Activated naive CD4-positive, alpha-beta T cell treated with anti-CD3 and anti-CD28 coated beads, Interleukin-2, amount 50 U/mL, for 72 hours (primary cell): ENCODE results near the gene OVCH2. TPM values are rescaled to one million over a fixed set of nuclear protein-coding genes. Genes with fewer than 3 reads are reported as not detected.
"Not testable (repeated sequence)": the region's sequence is repeated elsewhere in the genome, so short reads cannot be mapped to it uniquely, and the experiment has no call there.

ENCODE experiments used
- ATAC-seq, 2 donors: fragments of 150-1000 bp; cut with Tn5 transposase; 2 replicates each; pipeline ENCODE4 v1.10.0; 2021; ENCODE audit warnings: mild to moderate bottlenecking in 2 of 2, moderate library complexity in 2 of 2
- DNase-seq, 2 donors: peaks; one replicate each; pipeline ENCODE4 v3.0.0; 2021 to 2022; ENCODE audit warnings: low spot score in 2 of 2
- H3K27ac Mint-ChIP-seq, 2 donors: one replicate each; pipeline ENCODE4 v1.8.0; 2022; ENCODE audit warnings: mild to moderate bottlenecking in 2 of 2, mixed read lengths in 2 of 2
- H3K36me3 Mint-ChIP-seq, 2 donors: one replicate each; pipeline ENCODE4 v1.8.0; 2022; ENCODE audit warnings: mixed read lengths in 2 of 2
- H3K9me3 Mint-ChIP-seq, 2 donors: one replicate each; pipeline ENCODE4 v1.8.0; 2022; ENCODE audit warnings: mixed read lengths in 2 of 2
- total RNA-seq, 2 donors: library from RNA; stranded (reverse); gene quantifications; one replicate each; pipeline ENCODE4 v1.2.3, GENCODE V29; 2022

OVCH2 gene
- total RNA-seq: not detected

GRCh38 chr11:7706377-7706776 is at the start of gene OVCH2:
Gene OVCH2, minus strand, starts transcription at chr11:7706477. Its CDS starts 83 bp downstream, at chr11:7706394.
- no peak for DNase-seq
- ATAC-seq: no peak
- Mint-ChIP-seq H3K36me3 (no peaks in the 10 kb centered on the region), H3K9me3 (no peaks in the 10 kb centered on the region), H3K27ac (no peak within 1 kb of the TSS)

- DNase-seq (no peak), ATAC-seq (no peak)
- no peaks in the 10 kb centered on the region for H3K36me3 Mint-ChIP-seq
- no peaks in the 10 kb centered on the region for H3K9me3 Mint-ChIP-seq
- no peak overlapping the region for H3K27ac Mint-ChIP-seq
Measured at GRCh38 chr11:7749456-7749855, 43.2 kb upstream of the OVCH2 start.

- H3K27ac Mint-ChIP-seq, H3K36me3 Mint-ChIP-seq, DNase-seq, H3K9me3 Mint-ChIP-seq, ATAC-seq: not testable (repeated sequence)
Measured at GRCh38 chr11:7734767-7735166, 28.5 kb upstream of the OVCH2 start.

GRCh38 chr11:7714786-7715185 is 8.5 kb upstream of the OVCH2 start:
- DNase-seq (no peak), ATAC-seq (no peak)
- Mint-ChIP-seq H3K36me3 (peaks cover 0 to 9% of the 10 kb centered on the region in 2 donors), H3K27ac (no peak overlapping the region), H3K9me3 (peaks cover 3 to 11% of the 10 kb centered on the region in 2 donors)

- Mint-ChIP-seq H3K27ac (no peak overlapping the region), H3K36me3 (no peaks in the 10 kb centered on the region), H3K9me3 (no peaks in the 10 kb centered on the region)
- ATAC-seq: no peak
- DNase-seq: no peak
Measured at GRCh38 chr11:7703740-7704139, 2.5 kb downstream of the OVCH2 start.

GRCh38 chr11:7696424-7696823 is 9.9 kb downstream of the OVCH2 start:
- peak; percentile 20 to 76 for ATAC-seq

GRCh38 chr11:7694235-7694634 is 12.0 kb downstream of the OVCH2 start:
- DNase-seq: no peak

More at GRCh38 chr11:7696424-7696823, 9.9 kb downstream of the OVCH2 start:
- H3K27ac Mint-ChIP-seq: no peak overlapping the region
- no peaks in the 10 kb centered on the region for H3K36me3 Mint-ChIP-seq
- H3K9me3 Mint-ChIP-seq: no peaks in the 10 kb centered on the region
- DNase-seq: no peak

GRCh38 chr11:7692426-7692825 is 13.9 kb downstream of the OVCH2 start:
- Mint-ChIP-seq H3K9me3 (no peaks in the 10 kb centered on the region), H3K36me3 (no peaks in the 10 kb centered on the region), H3K27ac (no peak overlapping the region)
- DNase-seq (no peak), ATAC-seq (no peak)

More at GRCh38 chr11:7694235-7694634, 12.0 kb downstream of the OVCH2 start:
- Mint-ChIP-seq H3K36me3 (no peaks in the 10 kb centered on the region), H3K9me3 (no peaks in the 10 kb centered on the region), H3K27ac (no peak overlapping the region)
- ATAC-seq: no peak

DNA sequence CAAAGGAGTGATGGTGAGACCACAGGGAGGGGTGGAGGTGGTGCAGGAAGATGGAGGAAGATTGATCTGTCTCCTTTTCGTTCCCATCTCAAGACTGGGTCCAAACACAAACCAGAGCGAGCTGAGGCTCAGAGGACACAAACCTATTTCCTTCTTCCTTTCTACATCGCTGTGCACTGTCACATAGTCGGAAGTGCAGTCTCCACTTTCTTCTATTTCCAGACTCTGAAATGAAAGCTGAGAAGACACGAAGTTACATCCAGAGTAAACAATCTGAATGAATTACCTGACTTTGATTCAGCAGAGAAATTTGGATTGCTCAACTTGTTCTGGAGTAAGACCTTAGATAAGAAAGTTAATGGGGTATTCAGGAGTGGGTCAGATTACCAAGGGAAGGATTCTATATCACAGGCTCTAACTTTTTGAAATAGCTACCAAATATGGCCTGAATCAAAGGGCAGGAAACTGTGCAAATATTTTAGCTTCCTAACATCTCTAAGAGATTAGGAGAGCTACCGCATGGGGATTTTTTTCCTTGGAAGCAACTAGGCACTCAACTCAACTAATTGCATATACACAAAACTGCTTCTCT is 14.4 kb downstream of the OVCH2 start:
- ATAC-seq: no peak
- DNase-seq: no peak
- Mint-ChIP-seq H3K36me3 (no peaks in the 10 kb centered on the region), H3K27ac (no peak overlapping the region), H3K9me3 (no peaks in the 10 kb centered on the region)

DNA sequence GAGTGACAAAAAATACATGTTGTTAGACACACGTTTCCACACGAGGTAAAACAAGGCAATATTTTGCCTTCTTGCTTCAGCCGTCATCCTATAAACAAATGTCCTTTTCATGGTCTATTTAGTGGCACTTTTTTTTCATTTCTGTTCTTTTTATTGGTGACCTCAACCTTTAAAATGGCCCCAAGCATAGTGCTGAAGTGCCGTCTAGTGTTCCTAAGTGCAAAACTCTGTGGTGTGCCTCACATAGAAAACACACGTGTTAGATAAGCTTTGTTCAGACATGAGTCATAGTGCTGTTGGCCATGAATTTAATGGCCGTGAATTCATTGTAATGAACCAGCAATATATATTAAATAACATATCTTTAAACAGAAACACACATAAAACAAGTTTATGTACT is 15.6 kb downstream of the OVCH2 start:
- Mint-ChIP-seq H3K36me3 (no peaks in the 10 kb centered on the region), H3K9me3 (no peaks in the 10 kb centered on the region), H3K27ac (no peak overlapping the region)
- DNase-seq (no peak), ATAC-seq (no peak)

DNA sequence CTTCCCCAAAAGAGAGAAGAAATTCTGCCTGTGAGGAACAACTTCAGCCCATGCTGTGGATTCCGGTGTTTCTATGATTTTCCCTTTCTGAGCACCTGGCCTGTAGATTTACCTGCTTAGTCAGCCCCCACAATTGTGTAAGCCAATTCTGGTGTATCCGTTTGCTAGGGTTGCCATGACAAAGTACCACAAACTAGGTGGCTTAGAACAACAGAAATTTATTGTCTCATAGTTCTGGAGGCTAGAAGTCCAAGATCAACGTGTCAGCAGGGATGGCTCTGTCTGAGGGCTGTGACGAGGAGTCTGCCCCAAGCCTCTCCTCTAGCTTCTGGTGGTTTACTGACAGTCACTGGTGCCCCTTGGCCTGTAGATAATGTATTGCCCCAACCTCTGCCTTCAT is 17.0 kb downstream of the OVCH2 start:
- DNase-seq (no peak), ATAC-seq (no peak)
- H3K27ac Mint-ChIP-seq: no peak overlapping the region
- no peaks in the 10 kb centered on the region for H3K9me3 Mint-ChIP-seq
- no peaks in the 10 kb centered on the region for H3K36me3 Mint-ChIP-seq

DNA sequence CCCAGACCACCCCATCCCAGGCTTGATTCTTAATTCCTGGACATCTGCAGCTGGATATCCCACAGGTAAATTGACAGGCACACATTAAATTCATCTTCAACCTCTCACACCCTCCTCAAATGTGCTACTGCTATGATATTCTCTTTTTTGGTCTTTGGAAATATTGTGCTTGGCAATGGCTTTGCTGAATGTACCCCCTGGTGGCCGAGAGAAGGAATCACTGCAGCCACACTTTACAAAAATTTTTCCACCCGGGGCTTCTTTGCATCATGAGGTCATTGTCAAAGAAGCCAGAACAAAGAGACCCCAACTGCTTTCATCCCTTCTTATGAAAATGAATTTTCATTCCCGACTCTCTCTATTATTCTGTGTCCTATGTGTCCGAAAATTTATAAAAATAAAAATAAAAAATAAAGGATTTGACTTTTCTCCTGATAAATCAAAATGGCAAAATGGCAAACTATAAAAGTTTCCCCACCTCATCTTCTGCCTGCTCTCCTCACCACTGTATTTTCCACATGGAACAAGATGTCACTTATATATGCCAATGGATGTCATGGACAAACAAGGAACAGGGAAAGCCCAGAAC is 17.9 kb downstream of the OVCH2 start:
- no peaks in the 10 kb centered on the region for H3K9me3 Mint-ChIP-seq
- H3K36me3 Mint-ChIP-seq: no peaks in the 10 kb centered on the region
- DNase-seq: no peak
- ATAC-seq: peak in 1 of 2 donors; percentile 62
- no peak overlapping the region for H3K27ac Mint-ChIP-seq

- DNase-seq: no peak
- H3K9me3 Mint-ChIP-seq: no peaks in the 10 kb centered on the region
- no peak overlapping the region for H3K27ac Mint-ChIP-seq
- no peaks in the 10 kb centered on the region for H3K36me3 Mint-ChIP-seq
- no peak for ATAC-seq
Measured at GRCh38 chr11:7687386-7687785, 18.9 kb downstream of the OVCH2 start.

- DNase-seq (no peak), ATAC-seq (no peak)
- no peak overlapping the region for H3K27ac Mint-ChIP-seq
- no peaks in the 10 kb centered on the region for H3K36me3 Mint-ChIP-seq
- no peaks in the 10 kb centered on the region for H3K9me3 Mint-ChIP-seq
Measured at GRCh38 chr11:7686761-7687160, 19.5 kb downstream of the OVCH2 start.

DNA sequence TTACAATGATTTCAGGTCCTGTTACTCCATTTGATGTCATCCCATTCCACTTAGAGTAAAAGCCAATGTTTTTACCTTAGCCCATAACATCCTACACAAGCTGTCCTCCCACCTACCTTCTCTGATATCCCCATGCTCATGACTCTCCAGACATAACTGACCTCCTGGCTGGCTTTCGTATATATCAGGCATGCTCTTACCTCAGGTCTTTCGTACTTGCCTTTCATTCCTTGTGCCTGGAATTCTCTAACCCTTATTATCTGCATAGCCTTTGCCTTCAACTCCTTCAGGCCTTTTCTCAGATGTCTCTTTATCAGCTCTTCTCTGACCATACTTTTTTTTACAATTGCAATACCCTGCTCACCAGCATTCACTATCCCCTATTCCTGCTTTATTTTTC is 22.7 kb downstream of the OVCH2 start:
- no peak overlapping the region for H3K27ac Mint-ChIP-seq
- peaks cover 0 to 4% of the 10 kb centered on the region in 2 donors for H3K9me3 Mint-ChIP-seq
- H3K36me3 Mint-ChIP-seq: no peaks in the 10 kb centered on the region
- ATAC-seq (no peak), DNase-seq (no peak)

DNA sequence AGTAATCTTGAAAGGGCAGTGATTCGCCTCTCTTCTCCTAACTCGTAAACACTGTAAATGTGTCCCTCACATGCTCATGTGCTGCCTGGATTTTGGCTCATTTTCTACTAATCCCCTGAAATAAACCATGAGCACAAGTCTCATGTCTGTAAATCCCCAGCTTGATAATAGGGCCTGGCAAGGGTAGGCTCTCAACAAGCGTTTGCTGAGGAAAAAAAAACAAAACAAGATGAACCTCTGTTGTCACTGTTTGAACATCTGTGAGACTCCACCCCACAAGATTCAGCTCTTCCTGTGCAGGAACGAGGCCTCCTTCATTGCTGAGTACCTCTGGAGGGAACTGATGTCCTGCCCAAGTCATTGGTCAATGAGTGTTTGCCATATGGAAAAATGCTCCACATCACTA is 28.5 kb downstream of the OVCH2 start:
- no peak for DNase-seq
- no peak for ATAC-seq
- H3K9me3 Mint-ChIP-seq: peaks cover 0 to 4% of the 10 kb centered on the region in 2 donors
- no peak overlapping the region for H3K27ac Mint-ChIP-seq
- H3K36me3 Mint-ChIP-seq: peaks cover 0 to 8% of the 10 kb centered on the region in 2 donors

- DNase-seq (no peak), ATAC-seq (peak in 1 of 2 donors; percentile 60)
- Mint-ChIP-seq H3K36me3 (peaks cover 0 to 8% of the 10 kb centered on the region in 2 donors), H3K9me3 (peaks cover 0 to 4% of the 10 kb centered on the region in 2 donors), H3K27ac (no peak overlapping the region)
Measured at GRCh38 chr11:7677071-7677470, 29.2 kb downstream of the OVCH2 start.

- H3K9me3 Mint-ChIP-seq: peaks cover 0 to 4% of the 10 kb centered on the region in 2 donors
- peaks cover 0 to 8% of the 10 kb centered on the region in 2 donors for H3K36me3 Mint-ChIP-seq
- H3K27ac Mint-ChIP-seq: no peak overlapping the region
- DNase-seq: no peak
- ATAC-seq: no peak
Measured at GRCh38 chr11:7675631-7676030, 30.6 kb downstream of the OVCH2 start.
